Activated naive CD4-positive, alpha-beta T cell treated with anti-CD3 and anti-CD28 coated beads, Interleukin-2, amount 50 U/mL, for 16 hours (primary cell): ENCODE measurements around the gene RAB11FIP4.
A peak's percentile ranks its signal among the peaks of the same experiment; 100 is the strongest.

Experiments used
- DNase-seq: peaks from one replicate; pipeline ENCODE4 v3.0.0-alpha.2; 2020

Gene RAB11FIP4

GRCh38 chr17:31527606-31528005 is 136.1 kb downstream of the RAB11FIP4 start:
- DNase-seq = no peak

- no peak for DNase-seq
Observed at GRCh38 chr17:31528291-31528874, 136.9 kb downstream of the RAB11FIP4 start.

DNA sequence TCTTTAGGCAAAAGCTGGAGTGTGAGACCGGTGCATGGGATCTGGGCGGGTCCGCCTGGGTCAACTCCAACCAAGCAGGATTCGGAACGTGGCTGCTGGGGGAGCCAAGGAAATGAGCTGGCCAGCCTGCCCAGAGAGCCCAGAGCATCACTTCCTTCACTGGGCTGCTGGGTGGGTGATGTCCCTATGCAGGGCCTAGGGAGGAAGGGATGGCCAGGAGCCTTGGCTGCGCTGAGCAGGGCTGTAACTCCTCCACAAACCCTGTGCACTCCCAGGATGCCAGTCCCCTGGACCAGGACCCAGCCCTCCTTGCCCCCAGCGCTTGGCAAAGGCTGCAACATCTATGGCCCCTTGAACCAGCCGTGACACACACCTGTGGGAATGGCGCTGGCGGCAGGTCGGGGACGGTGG is 138.4 kb downstream of the RAB11FIP4 start:
- DNase-seq = no peak

GRCh38 chr17:31530391-31530985 is 139.0 kb downstream of the RAB11FIP4 start:
- no peak for DNase-seq

- DNase-seq = no peak
Observed at GRCh38 chr17:31531336-31531980, 140.0 kb downstream of the RAB11FIP4 start.

- no peak for DNase-seq
Observed at GRCh38 chr17:31532081-31532480, 140.6 kb downstream of the RAB11FIP4 start.

DNA sequence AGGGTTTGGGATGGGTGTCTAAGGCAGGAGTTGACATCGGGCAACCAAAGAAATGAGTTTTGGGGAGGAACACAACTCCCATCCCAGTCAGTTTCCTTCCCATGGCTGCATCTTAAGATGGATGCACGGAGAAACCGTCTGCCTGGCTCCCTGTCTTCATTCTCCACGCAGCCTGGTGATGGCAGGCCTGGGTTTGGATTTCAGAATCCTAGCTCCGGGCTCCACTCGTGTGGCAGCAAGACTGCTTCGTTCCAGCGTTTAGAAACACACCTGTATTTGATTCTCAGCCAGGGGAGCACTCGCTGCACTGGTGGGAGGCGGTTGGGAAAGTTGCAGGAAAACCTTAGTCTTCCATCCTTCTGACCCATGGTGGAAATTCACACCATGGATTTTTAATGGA is 141.1 kb downstream of the RAB11FIP4 start:
- no peak for DNase-seq

- DNase-seq = peak; percentile 46
Observed at GRCh38 chr17:31533546-31534155, 142.2 kb downstream of the RAB11FIP4 start.

- DNase-seq = no peak
Observed at GRCh38 chr17:31534223-31534888, 142.9 kb downstream of the RAB11FIP4 start.

DNA sequence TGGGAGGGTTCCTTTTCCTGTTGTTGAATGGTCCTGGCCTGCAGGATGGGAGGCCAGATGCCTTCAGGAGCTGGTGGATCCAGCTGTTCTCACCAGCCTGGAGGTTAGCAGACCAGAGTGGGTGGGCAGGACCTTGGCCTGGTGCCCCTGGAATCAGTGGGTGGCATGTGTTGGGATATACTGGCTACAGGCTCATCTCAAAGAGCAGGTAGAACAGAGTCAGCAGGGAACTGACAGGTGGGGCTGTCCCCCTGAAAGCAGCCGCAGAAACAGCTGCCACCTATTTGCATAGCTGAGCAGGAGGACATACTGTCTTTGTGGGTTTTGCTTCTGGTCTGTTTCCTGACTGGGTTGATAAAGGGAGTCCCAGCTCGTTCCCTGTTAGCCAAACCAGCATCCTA is 144.1 kb downstream of the RAB11FIP4 start:
- DNase-seq = peak; percentile 41

DNA sequence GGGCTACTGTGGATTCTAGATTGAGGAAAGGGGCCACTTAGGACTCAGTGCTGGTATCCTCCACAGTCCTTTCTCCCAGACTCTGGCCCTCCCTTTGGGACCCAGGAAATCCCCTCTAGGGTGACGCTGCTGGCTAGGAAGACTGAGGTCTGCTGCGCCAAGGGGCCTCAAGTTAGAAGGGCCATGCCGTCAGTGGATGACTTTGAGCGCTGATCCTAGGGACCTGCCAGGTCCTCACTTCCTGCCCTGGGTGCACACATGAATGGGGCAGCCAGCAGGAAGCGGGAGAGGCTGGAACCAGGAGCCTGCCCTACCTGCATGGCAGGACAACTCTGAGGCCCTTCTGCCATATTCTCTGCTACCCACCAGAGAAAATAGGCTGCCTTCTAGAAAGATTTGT is 145.0 kb downstream of the RAB11FIP4 start:
- no peak for DNase-seq

GRCh38 chr17:31537565-31538011 is 146.1 kb downstream of the RAB11FIP4 start:
- no peak for DNase-seq

- DNase-seq = no peak
Observed at GRCh38 chr17:31538080-31538762, 146.7 kb downstream of the RAB11FIP4 start.

DNA sequence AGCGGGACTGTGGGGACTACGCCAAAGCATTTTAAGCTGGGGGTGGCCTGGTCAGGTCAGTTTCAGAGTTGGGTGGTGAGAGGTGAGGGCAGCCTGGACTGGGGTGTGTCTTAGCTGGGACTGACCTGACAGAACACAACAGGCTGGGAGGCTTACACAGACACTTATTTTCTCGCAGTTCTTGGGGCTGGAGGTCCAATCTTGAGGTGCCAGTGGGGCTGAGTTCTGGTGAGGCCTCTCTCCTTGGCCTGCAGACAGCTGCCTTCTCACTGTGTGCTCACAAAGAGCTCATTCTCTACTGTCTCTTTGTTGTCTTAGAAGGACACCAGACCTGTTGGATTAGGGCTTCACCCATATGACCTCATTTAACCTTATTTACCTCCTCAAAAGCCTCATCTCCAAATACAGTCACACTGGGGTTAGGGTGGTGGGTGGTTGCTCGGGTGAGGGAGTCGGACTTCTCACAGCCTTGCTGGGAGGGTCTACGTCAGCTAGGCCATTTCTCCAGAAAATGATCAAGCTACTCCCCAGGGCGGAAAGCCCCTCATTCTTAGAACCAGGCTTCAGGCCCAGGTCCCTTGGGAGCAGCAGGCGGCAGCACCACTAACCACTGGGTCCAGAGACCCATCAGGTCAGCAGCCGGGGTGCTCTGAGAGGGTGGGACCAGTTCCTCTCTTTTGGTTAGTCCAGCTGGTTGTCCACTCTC is 149.3 kb downstream of the RAB11FIP4 start:
- no peak for DNase-seq

GRCh38 chr17:31541559-31541958 is 150.1 kb downstream of the RAB11FIP4 start:
- no peak for DNase-seq

GRCh38 chr17:31544186-31544585 is 152.7 kb downstream of the RAB11FIP4 start:
- DNase-seq = no peak

GRCh38 chr17:31546650-31547049 is 155.2 kb downstream of the RAB11FIP4 start:
- DNase-seq = no peak

- DNase-seq = no peak
Observed at GRCh38 chr17:31548709-31549108, 157.2 kb downstream of the RAB11FIP4 start.

GRCh38 chr17:31549121-31549524 is 157.6 kb downstream of the RAB11FIP4 start:
- no peak for DNase-seq

- DNase-seq = peak; percentile 92
Observed at GRCh38 chr17:31549525-31550388, 158.3 kb downstream of the RAB11FIP4 start.
